ENCODE data around the gene CMTM2.

The CMTM2 gene, protein sequence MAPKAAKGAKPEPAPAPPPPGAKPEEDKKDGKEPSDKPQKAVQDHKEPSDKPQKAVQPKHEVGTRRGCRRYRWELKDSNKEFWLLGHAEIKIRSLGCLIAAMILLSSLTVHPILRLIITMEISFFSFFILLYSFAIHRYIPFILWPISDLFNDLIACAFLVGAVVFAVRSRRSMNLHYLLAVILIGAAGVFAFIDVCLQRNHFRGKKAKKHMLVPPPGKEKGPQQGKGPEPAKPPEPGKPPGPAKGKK

DNA sequence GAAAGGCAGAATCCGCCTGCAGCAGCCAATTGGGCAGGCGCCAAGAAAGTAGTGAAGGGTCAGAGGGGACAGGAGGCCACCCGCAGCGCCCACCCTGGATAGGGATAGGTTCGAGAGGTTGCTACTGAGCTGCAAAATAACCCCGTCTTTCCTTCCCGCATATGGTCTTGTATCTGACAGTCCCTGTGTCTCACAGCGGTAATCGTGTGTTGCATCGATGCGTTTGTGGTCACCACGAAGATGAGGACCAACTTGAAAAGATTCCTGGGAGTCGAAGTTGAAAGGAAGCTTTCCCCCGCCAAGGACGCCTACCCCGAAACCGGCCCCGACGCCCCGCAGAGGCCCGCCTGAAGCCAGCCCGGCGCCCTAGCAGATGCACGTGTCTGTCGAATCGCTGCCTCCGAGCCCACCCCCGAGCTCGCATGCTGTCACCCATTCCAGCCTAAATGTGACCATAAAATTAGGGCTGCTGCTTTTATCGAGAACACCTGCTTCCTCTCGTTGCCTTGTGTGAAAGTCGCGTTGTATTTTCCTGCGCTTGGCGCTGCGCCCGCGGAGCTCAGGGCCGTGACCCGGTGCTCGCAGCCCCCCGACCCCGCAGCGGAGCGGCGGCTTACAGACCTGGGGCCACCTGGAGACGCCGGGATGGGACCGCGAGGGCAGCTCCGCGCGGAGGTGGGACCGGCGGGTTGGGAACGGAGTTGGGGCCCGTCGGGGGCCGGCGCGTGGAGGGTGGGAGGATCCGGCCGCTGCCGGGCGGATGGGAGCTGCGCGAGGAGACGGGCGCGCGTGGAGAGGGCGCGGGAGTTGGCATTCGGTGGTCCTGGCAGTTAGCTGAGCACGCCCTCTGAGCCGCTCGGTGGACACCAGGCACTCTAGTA lies at the start of gene CMTM2:
TSS of gene CMTM2 (plus strand) at position 813 of the 881 bp plus-strand sequence. CDS start 145 bp downstream, outside the sequence.
- no peak for DNase-seq (ENCODE audit: low read depth in 1 of 2, low spot score in 1 of 2)

DNA sequence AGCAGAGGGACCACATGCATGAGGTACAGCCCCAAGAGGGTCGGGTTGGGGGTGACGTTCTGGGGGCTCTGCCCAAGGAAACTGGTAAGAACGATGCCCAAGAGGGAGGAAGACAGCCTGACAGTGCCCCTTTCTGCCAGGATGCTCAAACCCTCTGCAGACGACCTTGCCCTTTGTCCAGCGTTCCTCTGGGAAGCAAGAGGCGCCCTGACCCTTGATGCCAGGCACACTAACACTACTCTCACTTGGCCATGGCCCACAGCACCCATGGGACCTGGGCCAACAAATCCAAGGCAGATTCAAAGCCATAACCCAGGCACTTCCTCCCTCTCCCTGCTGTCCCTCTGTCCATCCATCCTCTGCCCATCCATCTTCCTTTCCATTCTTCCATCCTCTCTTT lies 49.8 kb upstream of the CMTM2 start:
- no peak for DNase-seq (ENCODE audit: low read depth in 1 of 2, low spot score in 1 of 2)

DNA sequence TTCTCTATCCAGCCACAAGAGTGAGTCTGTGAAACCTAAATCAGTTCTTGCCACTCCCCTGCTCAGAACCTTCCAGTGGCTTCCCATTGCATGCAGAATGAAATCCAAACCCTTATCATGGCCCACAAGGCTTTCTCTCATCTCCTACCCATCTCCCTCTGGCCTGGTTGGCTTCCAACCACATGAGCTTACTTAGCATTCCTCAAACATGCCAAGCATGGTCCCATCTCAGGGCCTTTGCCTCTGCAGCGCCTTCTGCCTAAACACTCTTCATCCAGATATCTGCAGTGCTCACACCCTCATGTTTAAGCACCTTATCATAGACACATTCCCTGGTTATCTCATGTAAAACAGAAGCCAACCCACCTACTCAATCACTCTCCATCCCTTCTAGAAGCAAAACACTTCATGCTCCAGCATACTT lies 44.9 kb upstream of the CMTM2 start:
- DNase-seq (ENCODE audit: low read depth in 1 of 2, low spot score in 1 of 2), result no peak

DNA sequence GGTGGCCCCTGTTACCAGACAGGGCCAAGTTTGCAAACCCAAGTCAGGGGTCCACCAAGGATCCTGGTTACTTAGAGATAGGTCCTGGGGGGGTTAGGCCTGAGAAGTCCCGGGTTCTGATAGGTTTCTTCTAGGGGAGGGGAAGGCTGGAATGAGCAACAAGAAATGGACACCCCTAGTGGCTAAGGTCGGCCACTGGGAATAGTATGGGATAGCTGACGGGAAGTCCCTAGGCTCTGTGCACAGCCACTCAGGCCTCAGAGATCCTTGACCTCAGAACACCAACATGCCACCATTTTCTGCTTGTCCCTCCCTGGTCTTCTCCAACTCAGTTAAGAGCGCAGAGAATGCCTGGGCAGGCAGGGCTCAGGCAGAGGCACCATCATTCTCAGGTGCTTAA lies 42.7 kb upstream of the CMTM2 start:
- no peak for DNase-seq (ENCODE audit: low read depth in 1 of 2, low spot score in 1 of 2)

DNA sequence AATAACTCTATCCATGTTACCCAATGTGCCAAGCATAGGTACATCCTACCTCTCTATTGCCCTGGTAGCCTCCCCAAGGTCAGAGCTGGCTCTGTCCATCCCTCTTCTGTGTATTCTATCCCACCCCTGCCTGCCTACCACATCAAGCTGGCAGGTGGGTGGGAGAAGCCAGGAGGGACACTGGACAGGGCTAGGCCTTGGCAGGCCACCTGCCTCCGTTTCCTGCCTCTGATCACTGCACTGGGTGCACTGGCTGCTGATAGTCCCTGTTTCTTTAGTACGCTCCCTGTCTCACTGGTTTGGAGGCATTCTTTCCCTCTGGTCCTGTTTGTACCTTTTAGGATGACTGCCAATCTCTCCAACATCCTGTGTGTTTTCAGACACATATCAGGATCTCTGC lies 42.0 kb upstream of the CMTM2 start:
- no peak for DNase-seq (ENCODE audit: low read depth in 1 of 2, low spot score in 1 of 2)

DNA sequence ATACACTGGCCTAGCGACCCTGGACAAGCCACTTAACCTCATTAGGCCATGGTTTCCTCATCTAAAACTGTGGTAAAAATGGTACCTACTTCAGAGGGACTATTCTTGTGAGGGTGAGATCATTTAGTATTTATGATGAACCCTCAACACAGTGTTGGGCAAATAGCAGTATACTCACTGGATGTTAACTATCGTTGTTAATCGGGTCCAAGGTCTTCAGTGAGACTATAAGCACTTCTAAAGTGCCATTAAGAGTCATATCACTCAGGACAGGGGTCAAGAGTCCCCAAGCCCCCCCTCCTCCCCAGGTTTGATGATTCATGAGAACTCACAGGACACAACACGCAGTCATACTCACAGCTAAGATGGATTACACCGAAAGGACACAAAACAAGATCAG lies 40.4 kb upstream of the CMTM2 start:
- DNase-seq (ENCODE audit: low read depth in 1 of 2, low spot score in 1 of 2), result no peak

DNA sequence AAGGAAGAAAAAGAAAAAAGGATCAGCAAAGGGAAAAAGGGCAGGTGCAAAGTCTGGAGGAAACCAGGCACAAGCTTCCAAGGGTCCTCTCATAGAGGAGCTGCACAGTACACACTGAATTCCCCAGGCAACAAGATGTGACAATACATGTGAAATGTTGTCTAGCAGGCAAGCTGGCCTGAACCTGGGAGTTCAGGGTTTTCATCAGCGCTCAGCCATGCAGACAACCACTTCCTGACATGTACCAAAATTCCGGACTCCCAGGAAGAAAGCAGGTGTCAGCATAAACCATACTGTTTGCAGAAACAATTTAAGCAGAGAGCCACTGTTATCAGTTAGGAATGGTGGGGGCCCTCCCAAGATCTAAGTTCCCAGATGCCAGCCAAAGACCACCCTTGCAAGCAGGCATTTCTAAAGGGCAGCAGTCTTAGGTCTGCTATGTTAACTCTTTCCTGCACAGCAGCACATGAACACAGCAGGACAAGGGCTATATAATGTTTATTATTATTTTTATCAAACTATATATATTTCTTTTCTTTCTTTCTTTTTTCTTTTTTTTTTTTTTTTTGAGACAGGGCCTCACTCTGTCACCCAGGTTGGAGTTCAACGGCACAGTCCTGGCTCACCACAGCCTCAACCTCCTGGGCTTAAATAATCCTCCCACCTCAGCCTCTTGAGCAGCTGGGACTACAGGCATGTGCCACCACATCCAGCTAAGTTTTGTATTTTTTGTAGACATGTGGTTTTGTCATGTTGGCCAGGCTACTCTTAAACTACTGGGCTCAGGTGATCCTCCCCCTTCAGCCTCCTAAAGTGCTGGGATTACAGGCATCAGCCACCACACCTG lies 39.4 kb upstream of the CMTM2 start:
- DNase-seq (ENCODE audit: low read depth in 1 of 2, low spot score in 1 of 2), result no peak

DNA sequence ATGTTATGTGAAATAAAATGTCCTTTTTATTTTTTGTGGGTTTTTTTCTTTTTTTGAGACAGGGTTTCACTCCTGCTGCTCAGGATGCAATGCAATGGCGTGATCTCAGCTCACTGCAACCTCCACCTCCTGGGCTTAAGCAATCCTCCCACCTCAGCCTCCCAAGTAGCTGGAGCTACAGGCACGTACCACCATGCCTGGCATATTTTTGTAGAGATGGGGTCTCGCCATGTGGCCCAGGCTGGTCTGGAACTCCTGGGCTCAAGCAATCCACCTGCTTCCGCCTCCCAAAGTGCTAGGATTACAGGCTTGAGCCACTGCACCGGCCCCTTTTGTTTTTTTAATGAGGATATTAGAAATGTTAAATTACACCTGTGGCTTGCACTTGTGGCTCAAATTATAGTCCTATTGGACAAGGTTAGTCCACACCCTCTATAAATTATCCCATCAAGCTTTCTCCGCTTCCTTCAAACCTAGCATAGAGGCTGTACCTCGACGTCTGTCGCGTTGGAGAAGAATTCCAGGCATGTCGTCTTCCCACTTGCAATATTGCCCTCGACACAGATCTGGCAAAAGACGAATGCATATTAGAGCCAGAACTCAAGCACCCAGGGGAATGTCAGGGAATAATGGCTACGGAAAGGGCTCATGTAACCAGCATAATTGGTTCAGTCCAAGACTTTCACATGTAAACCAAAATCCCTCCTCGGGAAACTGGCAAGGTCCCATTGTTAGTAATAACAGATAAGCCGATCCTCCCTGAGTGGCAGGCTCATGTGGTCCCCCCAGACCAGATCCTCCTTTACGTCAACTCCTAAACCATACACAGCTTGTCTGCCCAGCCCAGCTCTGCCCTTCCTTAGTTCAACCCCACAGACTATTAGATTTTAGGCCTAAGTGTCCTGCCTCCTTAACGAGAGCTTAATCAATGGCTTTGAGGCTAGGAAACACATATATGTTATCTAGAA lies 37.6 kb upstream of the CMTM2 start:
- no peak for DNase-seq (ENCODE audit: low read depth in 1 of 2, low spot score in 1 of 2)

DNA sequence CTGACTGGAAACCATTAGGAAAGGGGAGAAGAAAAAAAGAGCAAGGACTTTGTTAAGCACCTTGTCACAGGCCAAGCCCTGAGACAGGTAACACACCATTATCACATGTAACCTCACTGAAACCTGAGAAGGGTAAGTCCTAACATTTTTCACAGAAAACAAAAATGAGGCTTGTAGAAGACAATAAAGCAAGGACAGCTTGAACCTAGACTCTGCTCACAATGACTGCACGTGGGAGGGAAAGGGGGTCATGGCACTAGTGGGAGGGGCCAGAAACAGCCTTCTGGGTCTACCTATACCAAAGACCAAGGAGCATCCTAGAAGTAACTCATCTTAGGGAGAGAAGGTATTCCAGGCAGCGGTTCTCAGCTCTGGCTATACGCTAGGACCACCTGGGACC lies 36.9 kb upstream of the CMTM2 start:
- DNase-seq (ENCODE audit: low read depth in 1 of 2, low spot score in 1 of 2), result no peak

DNA sequence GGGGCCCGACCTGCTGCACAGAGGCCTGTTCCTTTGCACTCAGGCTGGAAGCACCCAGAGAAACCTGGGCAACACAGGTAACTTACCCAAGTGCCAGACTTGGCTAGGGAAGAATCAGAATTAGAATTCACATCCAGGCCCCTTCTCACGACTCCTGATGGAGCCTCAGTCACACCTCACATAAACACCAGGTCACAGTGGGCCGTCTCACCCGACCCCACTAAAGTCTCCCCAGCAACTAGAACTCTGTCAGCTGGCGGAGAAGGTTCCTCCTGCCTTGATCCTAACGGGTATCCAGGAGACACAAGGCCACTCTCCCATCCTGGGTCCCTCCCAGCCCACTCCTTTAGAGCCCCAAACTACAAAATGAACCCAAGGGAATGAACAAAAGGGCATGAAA lies 35.7 kb upstream of the CMTM2 start:
- no peak for DNase-seq (ENCODE audit: low read depth in 1 of 2, low spot score in 1 of 2)

DNA sequence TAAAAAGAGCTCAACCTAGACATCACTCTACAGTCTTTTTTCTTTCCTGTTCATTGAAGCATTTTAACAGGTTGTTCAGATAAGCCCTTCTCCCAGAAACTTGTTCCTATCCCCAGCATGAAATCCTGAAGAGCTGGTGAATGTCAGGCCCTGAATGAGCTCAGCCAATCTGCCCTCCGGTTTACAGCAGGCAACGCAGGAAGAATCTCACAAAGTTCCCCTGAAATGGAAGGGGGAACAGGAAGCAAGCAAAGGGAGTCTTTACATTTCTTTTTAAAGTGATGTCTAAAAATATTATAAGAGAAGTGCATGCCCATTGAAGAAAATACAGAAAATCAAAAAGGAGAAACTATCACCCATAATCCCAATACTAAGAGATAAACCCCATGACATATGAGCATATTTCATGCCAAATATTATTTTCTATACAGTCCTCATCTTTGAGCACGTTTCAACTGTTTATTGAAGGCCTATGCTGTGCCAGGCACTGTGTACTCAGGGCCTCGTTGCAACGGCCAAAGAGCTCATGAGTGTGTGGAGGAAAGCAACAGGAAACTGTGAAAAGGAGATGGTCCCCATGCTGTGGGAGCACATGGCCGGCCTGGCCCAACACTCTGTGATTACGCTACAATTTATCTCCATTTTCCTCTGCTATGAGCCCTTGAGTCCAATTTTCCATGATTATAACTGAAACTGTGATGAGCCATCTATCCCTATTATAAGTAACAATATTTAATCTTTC lies 35.1 kb upstream of the CMTM2 start:
- DNase-seq (ENCODE audit: low read depth in 1 of 2, low spot score in 1 of 2), result no peak

DNA sequence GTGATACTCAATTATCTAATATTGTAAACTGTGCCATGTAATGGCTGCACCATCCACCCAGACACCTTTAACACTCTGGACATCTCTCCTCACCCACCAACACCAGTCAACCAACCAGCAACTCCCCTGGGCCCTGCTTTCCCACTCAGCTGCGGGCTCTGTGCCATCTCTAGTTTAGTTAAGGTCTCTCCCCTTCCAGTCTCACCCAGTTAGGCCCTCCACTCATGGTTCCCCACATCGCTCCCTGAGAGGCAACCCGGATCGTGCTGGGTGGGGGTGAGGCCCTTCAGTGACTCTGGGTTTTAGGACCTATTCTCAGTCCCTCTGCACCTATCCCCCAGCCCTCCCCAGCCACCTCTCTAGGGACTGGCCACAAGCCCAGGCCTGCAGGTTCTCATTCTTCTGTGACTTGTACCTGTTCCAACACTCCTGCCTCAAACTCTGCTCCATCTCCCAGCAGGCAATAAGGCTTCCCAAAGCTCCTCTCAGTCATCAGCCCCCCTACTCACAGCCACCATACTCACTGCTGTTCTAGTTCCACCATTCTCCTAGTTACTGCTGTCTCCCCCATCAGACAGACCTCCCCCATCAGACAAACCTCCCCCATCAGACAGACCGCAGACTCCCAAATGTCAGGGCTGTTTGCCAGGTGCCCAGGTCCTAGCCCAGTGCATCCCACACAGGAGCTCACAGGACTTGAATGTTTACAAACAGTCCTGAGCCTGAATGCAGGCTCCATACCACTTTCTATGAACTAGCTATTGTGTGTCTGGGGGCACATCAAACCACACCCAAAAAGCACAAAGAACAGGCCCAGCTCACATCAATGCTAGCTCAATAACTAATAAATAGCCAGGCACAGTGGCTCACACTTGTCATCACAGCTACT lies 31.9 kb upstream of the CMTM2 start:
- DNase-seq (ENCODE audit: low read depth in 1 of 2, low spot score in 1 of 2), result no peak

DNA sequence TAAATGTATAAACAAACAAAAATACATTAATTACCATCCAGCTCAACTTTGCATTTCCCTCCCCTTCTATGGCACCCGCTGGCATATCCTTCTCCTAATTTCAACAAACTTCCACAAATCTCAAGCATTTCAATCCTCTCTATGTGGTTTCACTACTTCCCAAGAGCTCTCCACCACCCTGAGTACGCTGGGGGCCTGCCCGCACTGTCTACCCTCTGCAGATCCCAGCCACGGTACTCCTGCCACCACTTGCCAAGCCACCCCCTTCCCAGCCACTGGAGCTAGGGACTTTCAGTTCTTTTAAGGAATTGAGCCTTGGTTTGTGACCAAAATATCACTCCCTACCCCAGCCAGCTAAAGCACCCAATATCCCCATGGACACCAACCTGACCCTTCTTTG lies 31.2 kb upstream of the CMTM2 start:
- no peak for DNase-seq (ENCODE audit: low read depth in 1 of 2, low spot score in 1 of 2)

DNA sequence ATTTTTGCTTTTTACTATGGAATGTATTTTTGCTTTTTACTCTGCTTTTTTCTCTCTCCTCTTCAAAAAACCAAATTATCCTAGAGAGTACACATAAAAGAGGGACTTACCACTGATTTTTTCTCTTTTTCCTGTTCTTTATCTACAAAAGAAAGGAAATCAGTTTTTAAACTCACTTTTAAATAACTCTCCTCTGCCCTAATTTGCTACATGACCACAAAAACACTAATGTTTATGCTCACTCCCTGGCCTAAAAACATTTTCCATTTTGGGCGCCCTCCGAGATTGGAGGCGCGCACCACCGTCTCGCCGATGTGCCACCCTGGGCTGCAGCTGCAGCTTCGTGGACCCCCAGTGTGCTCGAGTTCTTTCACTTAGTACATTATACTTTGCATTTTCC lies 30.4 kb upstream of the CMTM2 start:
- DNase-seq (ENCODE audit: low read depth in 1 of 2, low spot score in 1 of 2), result no peak

DNA sequence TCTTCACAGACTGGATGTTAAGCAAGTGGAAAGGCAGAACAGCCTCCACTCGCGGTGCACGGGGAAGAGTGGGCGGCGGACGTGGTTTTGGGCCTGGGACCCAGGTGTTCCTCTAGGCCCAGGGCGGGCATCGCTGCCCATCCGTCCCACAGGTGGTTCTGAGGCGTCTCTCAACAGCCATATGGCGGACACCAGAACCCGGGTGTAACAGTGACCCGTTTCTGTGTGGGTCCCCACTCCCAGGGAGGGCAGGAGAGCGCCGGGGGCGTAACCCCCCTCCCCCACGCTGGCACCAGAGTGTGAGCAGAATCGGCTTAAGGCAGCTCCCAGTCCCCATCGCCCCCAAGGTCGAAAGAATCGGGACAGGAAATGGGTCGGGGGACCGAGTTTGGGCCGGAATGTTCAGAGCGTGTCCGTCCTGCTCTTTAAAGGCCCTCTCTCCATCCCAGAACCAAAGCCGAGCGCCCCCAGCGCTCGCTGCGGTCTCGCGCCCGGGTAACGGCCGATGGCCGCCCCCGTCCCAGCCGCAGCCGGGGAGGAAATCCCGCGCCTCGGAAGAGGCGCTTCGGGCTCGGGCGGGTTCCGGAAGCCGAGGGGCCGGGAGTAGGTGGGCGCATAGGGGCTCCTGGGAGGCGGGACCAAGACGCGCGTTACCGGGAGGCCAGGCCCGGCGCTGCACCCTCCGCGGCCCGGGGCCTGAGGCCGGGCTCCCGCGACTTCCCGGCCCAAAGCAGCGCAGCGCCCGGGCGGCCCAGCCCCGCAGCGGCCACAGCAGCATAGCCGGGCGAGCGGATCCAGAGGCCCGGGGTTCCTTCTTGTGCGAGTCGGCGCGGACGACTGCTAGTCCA lies 29.8 kb upstream of the CMTM2 start, which contains the start of gene TK2:
TSS of gene TK2 (minus strand) at position 839 of the 848 bp plus-strand sequence. CDS start at position 778, 61 bp downstream.
- peak; percentile 40 to 46 for DNase-seq (ENCODE audit: low read depth in 1 of 2, low spot score in 1 of 2)

DNA sequence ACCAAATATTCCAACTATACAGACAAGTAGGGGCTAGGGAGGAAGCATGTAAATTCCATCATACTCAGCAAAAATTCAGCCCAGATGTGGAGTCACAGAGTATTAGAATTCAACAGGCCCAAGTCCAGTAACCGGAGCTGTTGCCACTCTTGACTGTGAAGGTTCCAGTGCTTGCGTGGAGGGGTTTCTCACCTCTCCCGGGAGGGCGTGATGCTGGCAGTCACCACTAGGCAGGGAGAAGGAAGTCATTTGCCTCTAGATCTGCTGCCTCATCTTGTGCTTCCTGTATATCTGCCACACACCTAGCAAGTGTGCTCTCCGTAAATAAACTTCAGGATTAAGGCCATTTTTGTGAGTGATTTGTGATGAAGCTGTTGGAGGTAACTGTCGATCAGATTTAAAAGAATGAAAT lies 27.9 kb upstream of the CMTM2 start:
- DNase-seq (ENCODE audit: low read depth in 1 of 2, low spot score in 1 of 2), result peak; percentile 25 to 44

DNA sequence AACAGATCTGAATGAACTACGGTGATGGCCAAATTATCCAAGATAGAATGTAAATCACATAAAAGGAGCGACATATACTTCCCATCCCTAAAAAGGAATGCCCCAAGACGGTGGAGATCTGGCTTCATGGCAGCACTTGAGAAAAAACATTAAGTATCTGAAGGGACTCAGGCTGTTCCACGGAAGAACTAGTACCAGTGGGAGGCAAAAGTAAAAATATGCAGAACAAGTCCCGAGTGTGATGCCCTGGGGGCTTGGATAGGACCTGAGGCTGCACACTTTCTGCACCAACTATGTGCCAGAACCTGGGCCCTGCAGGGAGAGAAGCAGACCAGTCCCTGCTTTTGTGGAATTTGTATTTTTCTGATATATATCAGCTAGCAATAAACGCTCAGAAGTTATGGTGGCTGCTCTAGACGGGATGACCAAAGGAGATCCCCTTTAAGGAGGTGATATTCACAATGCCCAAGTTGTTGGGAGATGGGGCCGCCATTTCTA lies 27.4 kb upstream of the CMTM2 start:
- no peak for DNase-seq (ENCODE audit: low read depth in 1 of 2, low spot score in 1 of 2)
